GM12874 (cell line): ENCODE measurements around the gene SIRT2.
A peak's percentile ranks its signal among the peaks of the same experiment; 100 is the strongest.

Experiments used
- TF ChIP-seq, protein P1 (sequence below): IDR thresholded peaks from 2 replicates; pipeline ENCODE4 v1.5.1; 2011; ENCODE audit warnings: low read depth, mild to moderate bottlenecking, control low read depth, low read length, moderate library complexity; ENCODE audit not compliant: insufficient read depth

SIRT2 gene

GRCh38 chr19:38852231-38853044 is 47.0 kb downstream of the SIRT2 start:
- TF ChIP-seq, protein P1, sequence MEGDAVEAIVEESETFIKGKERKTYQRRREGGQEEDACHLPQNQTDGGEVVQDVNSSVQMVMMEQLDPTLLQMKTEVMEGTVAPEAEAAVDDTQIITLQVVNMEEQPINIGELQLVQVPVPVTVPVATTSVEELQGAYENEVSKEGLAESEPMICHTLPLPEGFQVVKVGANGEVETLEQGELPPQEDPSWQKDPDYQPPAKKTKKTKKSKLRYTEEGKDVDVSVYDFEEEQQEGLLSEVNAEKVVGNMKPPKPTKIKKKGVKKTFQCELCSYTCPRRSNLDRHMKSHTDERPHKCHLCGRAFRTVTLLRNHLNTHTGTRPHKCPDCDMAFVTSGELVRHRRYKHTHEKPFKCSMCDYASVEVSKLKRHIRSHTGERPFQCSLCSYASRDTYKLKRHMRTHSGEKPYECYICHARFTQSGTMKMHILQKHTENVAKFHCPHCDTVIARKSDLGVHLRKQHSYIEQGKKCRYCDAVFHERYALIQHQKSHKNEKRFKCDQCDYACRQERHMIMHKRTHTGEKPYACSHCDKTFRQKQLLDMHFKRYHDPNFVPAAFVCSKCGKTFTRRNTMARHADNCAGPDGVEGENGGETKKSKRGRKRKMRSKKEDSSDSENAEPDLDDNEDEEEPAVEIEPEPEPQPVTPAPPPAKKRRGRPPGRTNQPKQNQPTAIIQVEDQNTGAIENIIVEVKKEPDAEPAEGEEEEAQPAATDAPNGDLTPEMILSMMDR: no peak

DNA sequence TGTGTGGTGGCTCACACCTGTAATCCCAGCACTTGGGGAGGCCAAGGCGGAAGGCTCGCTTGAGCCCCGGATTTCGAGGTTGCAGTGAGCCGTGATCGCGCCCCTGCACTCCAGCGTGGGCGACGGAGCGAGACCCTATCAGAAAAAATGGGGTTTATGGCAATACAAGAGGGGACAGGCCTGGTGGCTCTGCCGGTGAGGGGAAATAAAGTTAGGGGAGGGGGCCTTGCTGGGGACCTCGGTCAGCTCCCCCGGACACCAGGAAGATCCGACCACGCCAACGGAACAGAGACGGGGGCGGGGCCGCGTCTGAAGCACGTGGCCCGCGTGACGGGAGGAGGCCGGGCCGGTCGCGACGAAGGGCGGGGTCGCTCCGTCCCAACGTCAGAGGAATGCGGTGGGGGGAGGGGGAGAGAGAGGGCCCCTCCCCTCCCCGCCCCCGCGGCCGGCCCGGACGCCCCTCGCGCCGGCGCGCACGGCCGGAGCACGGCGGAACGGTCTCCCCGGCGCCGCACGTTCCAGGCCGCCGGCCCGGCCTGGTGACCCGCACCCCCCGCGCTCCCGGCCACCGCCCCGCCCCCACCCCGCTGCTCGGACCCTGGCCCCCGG is 47.7 kb downstream of the SIRT2 start:
- TF ChIP-seq, protein P1: no peak

DNA sequence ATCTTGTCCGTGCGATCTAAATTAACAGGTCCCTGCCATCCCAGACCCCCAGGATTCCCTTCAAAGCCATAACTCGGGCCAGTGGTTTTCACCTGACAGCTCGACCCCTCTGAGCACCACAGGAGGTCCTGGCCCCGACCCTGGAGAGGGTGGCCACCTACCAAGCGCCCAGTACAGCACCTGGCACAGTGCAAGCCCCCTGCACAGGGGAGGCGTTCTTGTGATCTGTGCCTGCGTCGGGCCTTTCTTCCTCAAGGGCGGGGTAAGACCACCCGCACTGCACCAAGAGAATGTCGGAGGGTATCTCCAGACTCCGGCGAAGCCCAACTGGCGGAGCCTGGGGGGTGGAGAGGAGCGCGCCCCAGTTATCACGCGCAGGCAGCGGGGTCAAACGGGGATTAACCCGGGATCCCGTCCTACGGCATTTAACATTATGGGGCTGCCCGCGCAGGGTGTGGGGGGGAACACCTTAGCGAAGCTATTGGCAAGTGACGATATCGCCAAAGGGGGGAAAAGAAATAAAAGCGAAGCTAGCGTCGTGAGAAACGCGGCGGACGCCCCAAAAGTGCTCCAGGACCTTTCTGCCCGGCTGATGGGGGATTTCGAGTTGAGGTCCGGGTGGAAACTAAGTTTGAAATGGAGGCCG is 48.3 kb downstream of the SIRT2 start:
- TF ChIP-seq, protein P1: no peak

DNA sequence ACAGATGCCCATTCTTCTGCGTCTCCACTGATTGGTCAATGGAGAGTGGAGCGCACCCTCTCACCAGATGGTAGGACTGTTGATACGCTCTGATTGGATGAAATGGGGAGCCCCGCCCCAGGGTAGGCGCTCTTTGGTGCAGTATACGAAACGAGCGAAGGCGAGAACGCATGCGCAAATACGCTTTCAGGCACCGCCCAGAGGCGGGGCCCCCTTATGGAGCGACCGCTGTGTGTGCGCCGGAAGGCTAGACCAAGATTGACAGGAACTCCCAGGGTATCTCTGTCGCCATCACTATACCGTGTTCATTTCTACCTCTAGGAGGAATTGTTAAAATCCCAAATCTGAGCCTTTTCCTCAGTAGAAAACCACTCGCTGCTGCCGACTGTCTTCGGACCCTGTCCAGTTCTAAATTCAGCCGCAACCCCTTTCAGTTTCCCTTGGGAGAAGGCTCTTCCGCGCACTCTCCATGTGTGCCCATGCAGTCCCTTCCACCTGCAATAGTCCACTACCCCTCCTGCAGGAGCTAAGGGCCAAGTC is 48.9 kb downstream of the SIRT2 start:
- TF ChIP-seq, protein P1: no peak

- TF ChIP-seq, protein P1: peak; percentile 32; the same call in 1 of the 2 replicates
These were observed 49.5 kb downstream of the SIRT2 start, which contains the start of gene HNRNPL for GRCh38 chr19:38849860-38850435. Gene HNRNPL, minus strand, starts transcription at chr19:38849986. Its CDS starts 20 bp downstream, at chr19:38849966.

- TF ChIP-seq, protein P1: no peak
These were observed 50.1 kb downstream of the SIRT2 start for GRCh38 chr19:38849147-38849859.
